HL-60 (cell line): ENCODE results near the gene SLC41A3.

Source experiments
- DNase-seq, 2 experiments: peaks; one replicate each; pipeline ENCODE4 v3.0.0-alpha.2; 2010 to 2020; ENCODE audit warnings: low read depth in 1 of 2, low spot score in 1 of 2
- H3K27ac ChIP-seq: fragments of 250-450 bp; sonication (Bioruptor Pico); replicated peaks from 2 replicates; pipeline ENCODE4 v1.5.1; 2020; ENCODE audit warnings: mild to moderate bottlenecking, moderate library complexity
- H3K27me3 ChIP-seq: fragments of 250-450 bp; sonication (Bioruptor Pico); 2 replicates; pipeline ENCODE4 v1.5.1; 2021; ENCODE audit warnings: mild to moderate bottlenecking, moderate library complexity; ENCODE audit not compliant: insufficient read depth, poor library complexity, severe bottlenecking
- H3K4me3 ChIP-seq: replicated peaks from 2 replicates; pipeline ENCODE4 v1.5.1; 2011; ENCODE audit warnings: mild to moderate bottlenecking, control low read depth, low read length; ENCODE audit not compliant: insufficient read depth
- GABPA ChIP-seq: IDR thresholded peaks from 2 replicates; pipeline ENCODE4 v1.6.1; 2012; ENCODE audit warnings: low read depth
- POLR2AphosphoS5 ChIP-seq: IDR thresholded peaks from 2 replicates; pipeline ENCODE4 v1.6.1; 2012; ENCODE audit warnings: low read depth
- SPI1 ChIP-seq: IDR thresholded peaks from 2 replicates; pipeline ENCODE4 v1.6.1; 2012; ENCODE audit warnings: low read depth, mild to moderate bottlenecking, borderline replicate concordance
- TF ChIP-seq, protein P1 (sequence below): IDR thresholded peaks from 2 replicates; pipeline ENCODE4 v1.6.1; 2012; ENCODE audit warnings: low read depth; ENCODE audit not compliant: insufficient replicate concordance
- TF ChIP-seq, protein P2 (sequence below): IDR thresholded peaks from one replicate; pipeline ENCODE4 v1.5.1; 2011; ENCODE audit warnings: low read length, control low read depth, inconsistent platforms; ENCODE audit not compliant: insufficient read depth

SLC41A3 gene

DNA sequence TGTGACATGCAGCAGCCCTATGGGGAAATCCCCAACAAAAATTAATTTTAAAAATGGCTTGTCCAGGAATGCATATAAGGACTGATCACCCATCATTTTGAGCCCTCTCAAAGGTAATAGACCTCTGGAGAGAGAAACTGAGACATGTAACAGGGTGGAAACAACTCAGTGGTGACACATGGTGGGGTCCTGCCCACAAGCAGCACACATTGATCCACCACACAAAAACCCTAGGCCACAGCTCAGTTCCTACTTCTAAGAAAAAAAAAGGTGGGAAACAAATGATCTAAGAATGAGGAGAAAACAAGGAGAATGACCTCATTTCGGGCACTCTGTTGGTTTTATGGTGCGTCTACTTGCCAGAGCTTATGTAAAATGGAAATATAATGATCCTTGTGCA, 1.9 kb upstream of the SLC41A3 start:
- DNase-seq, result no peak
- Histone ChIP-seq H3K4me3 (no peak overlapping the region), H3K27ac (no peak overlapping the region), H3K27me3 (no peaks in the 10 kb centered on the region)
- TF ChIP-seq, protein P1, sequence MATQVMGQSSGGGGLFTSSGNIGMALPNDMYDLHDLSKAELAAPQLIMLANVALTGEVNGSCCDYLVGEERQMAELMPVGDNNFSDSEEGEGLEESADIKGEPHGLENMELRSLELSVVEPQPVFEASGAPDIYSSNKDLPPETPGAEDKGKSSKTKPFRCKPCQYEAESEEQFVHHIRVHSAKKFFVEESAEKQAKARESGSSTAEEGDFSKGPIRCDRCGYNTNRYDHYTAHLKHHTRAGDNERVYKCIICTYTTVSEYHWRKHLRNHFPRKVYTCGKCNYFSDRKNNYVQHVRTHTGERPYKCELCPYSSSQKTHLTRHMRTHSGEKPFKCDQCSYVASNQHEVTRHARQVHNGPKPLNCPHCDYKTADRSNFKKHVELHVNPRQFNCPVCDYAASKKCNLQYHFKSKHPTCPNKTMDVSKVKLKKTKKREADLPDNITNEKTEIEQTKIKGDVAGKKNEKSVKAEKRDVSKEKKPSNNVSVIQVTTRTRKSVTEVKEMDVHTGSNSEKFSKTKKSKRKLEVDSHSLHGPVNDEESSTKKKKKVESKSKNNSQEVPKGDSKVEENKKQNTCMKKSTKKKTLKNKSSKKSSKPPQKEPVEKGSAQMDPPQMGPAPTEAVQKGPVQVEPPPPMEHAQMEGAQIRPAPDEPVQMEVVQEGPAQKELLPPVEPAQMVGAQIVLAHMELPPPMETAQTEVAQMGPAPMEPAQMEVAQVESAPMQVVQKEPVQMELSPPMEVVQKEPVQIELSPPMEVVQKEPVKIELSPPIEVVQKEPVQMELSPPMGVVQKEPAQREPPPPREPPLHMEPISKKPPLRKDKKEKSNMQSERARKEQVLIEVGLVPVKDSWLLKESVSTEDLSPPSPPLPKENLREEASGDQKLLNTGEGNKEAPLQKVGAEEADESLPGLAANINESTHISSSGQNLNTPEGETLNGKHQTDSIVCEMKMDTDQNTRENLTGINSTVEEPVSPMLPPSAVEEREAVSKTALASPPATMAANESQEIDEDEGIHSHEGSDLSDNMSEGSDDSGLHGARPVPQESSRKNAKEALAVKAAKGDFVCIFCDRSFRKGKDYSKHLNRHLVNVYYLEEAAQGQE, result no peak
- TF ChIP-seq SPI1 (no peak), GABPA (no peak)
- TF ChIP-seq, protein P2, sequence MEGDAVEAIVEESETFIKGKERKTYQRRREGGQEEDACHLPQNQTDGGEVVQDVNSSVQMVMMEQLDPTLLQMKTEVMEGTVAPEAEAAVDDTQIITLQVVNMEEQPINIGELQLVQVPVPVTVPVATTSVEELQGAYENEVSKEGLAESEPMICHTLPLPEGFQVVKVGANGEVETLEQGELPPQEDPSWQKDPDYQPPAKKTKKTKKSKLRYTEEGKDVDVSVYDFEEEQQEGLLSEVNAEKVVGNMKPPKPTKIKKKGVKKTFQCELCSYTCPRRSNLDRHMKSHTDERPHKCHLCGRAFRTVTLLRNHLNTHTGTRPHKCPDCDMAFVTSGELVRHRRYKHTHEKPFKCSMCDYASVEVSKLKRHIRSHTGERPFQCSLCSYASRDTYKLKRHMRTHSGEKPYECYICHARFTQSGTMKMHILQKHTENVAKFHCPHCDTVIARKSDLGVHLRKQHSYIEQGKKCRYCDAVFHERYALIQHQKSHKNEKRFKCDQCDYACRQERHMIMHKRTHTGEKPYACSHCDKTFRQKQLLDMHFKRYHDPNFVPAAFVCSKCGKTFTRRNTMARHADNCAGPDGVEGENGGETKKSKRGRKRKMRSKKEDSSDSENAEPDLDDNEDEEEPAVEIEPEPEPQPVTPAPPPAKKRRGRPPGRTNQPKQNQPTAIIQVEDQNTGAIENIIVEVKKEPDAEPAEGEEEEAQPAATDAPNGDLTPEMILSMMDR, result no peak

DNA sequence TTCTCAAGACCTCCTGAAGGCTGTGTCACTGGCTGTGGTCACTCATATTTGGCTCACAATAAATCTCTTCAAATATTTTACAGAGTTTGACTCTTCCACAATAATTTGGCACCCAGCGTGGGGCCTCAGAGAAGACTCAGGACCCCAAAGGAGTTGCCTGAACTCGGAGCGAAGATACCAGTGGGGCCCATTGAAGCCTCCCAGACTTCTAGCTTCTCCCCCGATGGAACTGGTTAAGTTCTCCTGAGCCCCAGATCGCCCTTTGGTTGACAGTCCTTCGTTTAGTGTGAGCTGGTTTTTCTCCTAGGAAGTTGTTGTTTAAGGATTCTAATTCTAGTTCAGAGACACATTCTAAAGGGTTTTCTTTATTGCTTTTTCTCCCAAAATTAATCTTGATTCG, 1.4 kb upstream of the SLC41A3 start:
- Histone ChIP-seq H3K4me3 (no peak overlapping the region), H3K27me3 (no peaks in the 10 kb centered on the region), H3K27ac (no peak overlapping the region)
- DNase-seq, result no peak
- TF ChIP-seq, protein P1, result no peak
- TF ChIP-seq SPI1, result no peak
- TF ChIP-seq POLR2AphosphoS5, result no peak
- TF ChIP-seq, protein P2, result no peak
- TF ChIP-seq GABPA, result no peak

DNA sequence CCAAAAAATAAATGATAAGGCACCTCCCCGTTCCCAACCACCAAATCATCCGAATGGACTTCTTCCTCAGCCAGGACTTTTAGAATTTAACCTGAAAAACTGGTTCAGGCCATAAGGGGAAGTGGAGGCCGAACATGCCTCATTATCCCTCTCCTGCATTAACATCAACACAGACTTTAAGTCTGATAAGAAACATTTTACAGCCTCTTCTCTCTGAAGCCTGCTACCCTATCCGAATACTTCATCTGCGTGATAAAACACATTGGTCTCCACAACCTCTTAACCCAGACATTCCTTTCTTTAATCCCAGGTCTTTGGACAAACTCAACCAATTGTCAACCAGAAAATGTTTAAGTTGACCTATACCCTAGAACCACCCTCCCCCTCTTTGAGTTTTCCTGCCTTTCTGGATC, 850 bp upstream of the SLC41A3 start:
- no peak for TF ChIP-seq SPI1
- TF ChIP-seq, protein P2, result no peak
- TF ChIP-seq POLR2AphosphoS5, result no peak
- TF ChIP-seq, protein P1, result no peak
- TF ChIP-seq GABPA, result no peak
- Histone ChIP-seq H3K27ac (no peak overlapping the region), H3K4me3 (no peak overlapping the region), H3K27me3 (no peaks in the 10 kb centered on the region)
- no peak for DNase-seq
